Activated T-helper 2 cell treated with anti-CD3 and anti-CD28 coated beads, Interferon-gamma antibody, Interleukin-2, Interleukin-4, amounts not matched to agents 10 μg/mL and 5 μg/mL and 100 μg/mL, durations not matched to agents 14 hours and 24 hours and 36 hours (primary cell): ENCODE results near the gene PHACTR2. TPM values are rescaled to one million over a fixed set of nuclear protein-coding genes. Genes with fewer than 3 reads are reported as not detected.
"Not testable (repeated sequence)": the region's sequence is repeated elsewhere in the genome, so short reads cannot be mapped to it uniquely, and the experiment has no call there.

Source experiments
- DNase-seq: peaks from one replicate; pipeline ENCODE4 v3.0.0; 2021; ENCODE audit warnings: low spot score
- H3K27ac Mint-ChIP-seq: one replicate; pipeline ENCODE4 v1.8.0; 2021; ENCODE audit warnings: mixed read lengths
- H3K27me3 Mint-ChIP-seq: one replicate; pipeline ENCODE4 v1.8.0; 2021; ENCODE audit warnings: low read depth, mixed read lengths
- H3K36me3 Mint-ChIP-seq: one replicate; pipeline ENCODE4 v1.8.0; 2021; ENCODE audit warnings: low read depth, mixed read lengths
- H3K4me1 Mint-ChIP-seq: one replicate; pipeline ENCODE4 v1.8.0; 2021; ENCODE audit warnings: low read depth, mixed read lengths
- H3K4me3 Mint-ChIP-seq: one replicate; pipeline ENCODE4 v1.8.0; 2021; ENCODE audit warnings: low read depth, mild to moderate bottlenecking, moderate library complexity, mixed read lengths
- H3K9me3 Mint-ChIP-seq: one replicate; pipeline ENCODE4 v1.8.0; 2021; ENCODE audit warnings: mixed read lengths
- intact Hi-C: fragments of 100-400 bp; cut with micrococcal nuclease; formaldehyde crosslinking; loops from one replicate; pipeline ENCODE4 v1.15.1; 2023
- total RNA-seq: library from RNA; stranded (reverse); gene quantifications from 2 replicates; pipeline ENCODE4 v1.2.3, GENCODE V29; 2022

Gene PHACTR2
- total RNA-seq, 1 donor from 2014 or later = 45.4 TPM

DNA sequence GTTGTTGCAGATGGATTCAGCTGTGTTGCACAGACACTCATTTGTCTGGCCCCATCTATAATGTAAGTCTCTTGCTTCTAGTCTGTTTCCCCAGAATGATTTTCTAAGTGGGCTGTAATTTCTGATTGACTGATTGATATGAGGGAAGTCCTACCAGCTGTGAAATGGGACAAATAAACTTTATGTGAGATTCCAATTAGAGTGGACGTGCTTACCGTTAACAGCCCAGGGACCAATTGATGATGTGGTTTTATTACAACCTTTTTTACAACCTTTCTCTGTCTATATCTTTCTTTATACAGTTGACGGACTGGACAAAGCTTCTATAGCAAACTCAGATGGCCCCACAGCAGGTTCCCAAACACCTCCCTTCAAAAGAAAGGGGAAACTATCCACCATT, 33.9 kb downstream of the PHACTR2 start:
- H3K27ac Mint-ChIP-seq = no peak overlapping the region
- intact Hi-C loops = no loop called here

DNA sequence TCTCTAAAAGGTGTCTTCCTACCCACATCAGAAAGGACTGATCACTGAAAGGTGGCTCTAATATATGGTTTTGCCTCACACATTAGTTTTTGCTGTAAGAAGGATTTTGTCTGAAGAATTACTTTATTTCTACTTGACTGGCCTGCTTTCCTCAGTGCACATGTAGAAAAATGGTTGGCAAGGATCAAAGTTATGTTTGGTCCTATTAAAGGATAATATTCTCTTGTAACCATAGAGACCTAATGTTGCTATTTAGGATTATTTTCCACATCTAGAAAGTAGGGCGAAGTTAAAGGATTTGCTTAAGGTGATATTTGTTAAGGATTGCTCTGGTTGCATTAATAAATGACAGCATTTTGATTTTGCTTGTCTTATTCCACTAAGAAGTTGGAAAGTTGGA, 40.7 kb downstream of the PHACTR2 start:
- peaks cover 10% of the 10 kb centered on the region for H3K9me3 Mint-ChIP-seq
- H3K4me3 Mint-ChIP-seq = no peak overlapping the region
- no peak for DNase-seq
- intact Hi-C loops = no loop called here
- peaks cover 22% of the 10 kb centered on the region for H3K36me3 Mint-ChIP-seq
- H3K4me1 Mint-ChIP-seq = no peaks in the 10 kb centered on the region
- no peaks in the 10 kb centered on the region for H3K27me3 Mint-ChIP-seq
- H3K27ac Mint-ChIP-seq = no peak overlapping the region

More for the DNA sequence above, 33.9 kb downstream of the PHACTR2 start:
- H3K4me1 Mint-ChIP-seq = no peaks in the 10 kb centered on the region
- H3K36me3 Mint-ChIP-seq = no peaks in the 10 kb centered on the region
- no peak overlapping the region for H3K4me3 Mint-ChIP-seq
- H3K27me3 Mint-ChIP-seq = no peaks in the 10 kb centered on the region
- peaks cover 6% of the 10 kb centered on the region for H3K9me3 Mint-ChIP-seq
- no peak for DNase-seq

DNA sequence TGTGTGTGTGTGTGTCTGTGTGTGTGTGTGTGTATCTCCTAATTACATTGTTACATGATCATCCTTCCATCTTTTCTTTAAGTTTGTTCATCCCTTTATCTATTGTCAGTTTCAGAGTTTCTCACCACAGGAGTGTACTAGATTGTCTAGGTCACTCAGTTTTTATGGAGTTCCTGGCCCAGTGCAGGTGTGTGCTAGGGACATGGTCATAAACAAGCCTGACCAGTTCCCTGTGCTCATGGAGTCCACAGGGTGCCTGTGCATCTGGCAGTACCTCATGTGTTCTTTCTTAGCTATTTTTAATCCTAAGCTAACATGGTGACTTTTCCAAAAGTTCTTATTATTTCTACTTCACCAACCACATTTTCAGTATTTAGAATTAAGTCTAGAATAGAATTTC, 43.9 kb downstream of the PHACTR2 start:
- DNase-seq = no peak
- intact Hi-C loops = no loop called here
- peaks cover 6% of the 10 kb centered on the region for H3K4me1 Mint-ChIP-seq
- H3K27ac Mint-ChIP-seq = no peak overlapping the region
- H3K9me3 Mint-ChIP-seq = peaks cover 19% of the 10 kb centered on the region
- no peak overlapping the region for H3K4me3 Mint-ChIP-seq
- peaks cover 40% of the 10 kb centered on the region for H3K36me3 Mint-ChIP-seq
- H3K27me3 Mint-ChIP-seq = no peaks in the 10 kb centered on the region

DNA sequence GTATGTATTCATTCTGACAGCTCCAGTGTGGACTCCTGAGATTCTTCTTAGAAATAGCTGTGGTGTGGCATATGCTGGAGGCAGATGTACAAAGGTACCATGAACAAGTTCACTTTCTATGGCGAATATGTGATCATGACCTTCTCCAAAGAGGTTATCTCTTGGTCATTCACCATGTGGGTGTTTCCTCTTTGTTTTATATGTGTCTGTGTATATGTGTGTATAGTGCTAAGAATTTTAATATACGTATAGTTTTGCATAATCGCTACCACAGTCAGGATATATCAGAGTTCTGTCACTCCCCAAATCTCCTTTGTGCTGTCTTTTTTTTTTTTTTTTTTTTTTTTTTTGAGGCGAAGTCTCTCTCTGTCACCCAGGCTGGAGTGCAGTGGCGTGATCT, 47.1 kb downstream of the PHACTR2 start:
- Mint-ChIP-seq H3K27ac (no peak overlapping the region), H3K9me3 (peaks cover 19% of the 10 kb centered on the region), H3K4me3 (no peak overlapping the region), H3K27me3 (no peaks in the 10 kb centered on the region), H3K36me3 (peaks cover 40% of the 10 kb centered on the region), H3K4me1 (peaks cover 17% of the 10 kb centered on the region)
- intact Hi-C loops = no loop called here
- DNase-seq = no peak

DNA sequence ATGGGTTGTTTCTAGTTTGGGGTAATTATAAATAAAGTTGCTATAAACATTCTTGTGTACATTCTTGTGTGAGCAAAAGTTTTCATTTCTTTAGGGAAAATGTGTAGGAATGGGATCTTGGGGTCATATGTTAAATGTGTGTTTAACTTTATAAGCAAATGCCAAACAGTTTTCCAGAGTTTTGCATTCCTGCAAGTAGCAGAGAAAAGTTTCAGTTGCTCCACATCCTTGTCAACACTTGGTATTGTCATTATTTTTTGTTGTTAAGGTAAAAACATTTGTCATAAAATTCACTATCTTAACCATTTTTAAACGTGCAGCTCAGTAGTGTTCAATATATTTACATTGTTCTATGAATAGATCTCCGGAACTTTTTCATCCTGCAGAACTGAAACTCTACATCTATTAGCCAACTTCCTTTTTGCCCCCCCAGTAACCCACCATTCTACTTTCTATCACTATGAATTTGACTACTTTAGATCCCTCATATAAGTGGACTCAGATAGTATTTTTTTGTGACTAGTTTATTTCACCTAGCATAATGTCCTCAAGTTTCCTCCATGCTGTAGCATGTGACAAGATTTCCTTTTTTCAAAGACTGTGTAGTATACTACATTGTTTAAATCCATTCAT, 48.4 kb downstream of the PHACTR2 start:
- H3K36me3 Mint-ChIP-seq = peaks cover 33% of the 10 kb centered on the region
- H3K4me1 Mint-ChIP-seq = peaks cover 17% of the 10 kb centered on the region
- DNase-seq = no peak
- peaks cover 19% of the 10 kb centered on the region for H3K9me3 Mint-ChIP-seq
- no peak overlapping the region for H3K27ac Mint-ChIP-seq
- no peak overlapping the region for H3K4me3 Mint-ChIP-seq
- intact Hi-C loops = no loop called here
- H3K27me3 Mint-ChIP-seq = no peaks in the 10 kb centered on the region

DNA sequence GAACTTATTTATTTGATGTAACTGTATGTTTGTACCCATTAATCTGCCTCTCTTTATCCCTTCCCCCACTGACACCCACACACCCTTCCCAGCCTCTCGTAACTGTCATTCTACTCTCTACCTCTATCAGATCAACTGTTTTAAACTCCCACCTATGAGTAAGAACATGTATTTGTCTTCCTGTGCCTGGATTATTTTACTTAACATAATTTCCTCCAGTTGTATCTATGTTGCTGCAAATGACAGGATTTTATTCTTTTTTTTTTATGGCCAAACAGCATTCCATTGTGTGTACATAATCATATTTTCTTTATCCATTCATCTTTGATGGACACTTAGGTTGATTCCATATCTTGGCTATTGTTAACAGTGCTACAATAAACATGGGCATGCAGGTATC, 49.3 kb downstream of the PHACTR2 start:
- Mint-ChIP-seq H3K27ac (no peak overlapping the region), H3K4me3 (no peak overlapping the region), H3K9me3 (peaks cover 19% of the 10 kb centered on the region), H3K4me1 (peaks cover 22% of the 10 kb centered on the region), H3K36me3 (peaks cover 28% of the 10 kb centered on the region), H3K27me3 (no peaks in the 10 kb centered on the region)
- intact Hi-C loops = no loop called here
- DNase-seq = no peak

DNA sequence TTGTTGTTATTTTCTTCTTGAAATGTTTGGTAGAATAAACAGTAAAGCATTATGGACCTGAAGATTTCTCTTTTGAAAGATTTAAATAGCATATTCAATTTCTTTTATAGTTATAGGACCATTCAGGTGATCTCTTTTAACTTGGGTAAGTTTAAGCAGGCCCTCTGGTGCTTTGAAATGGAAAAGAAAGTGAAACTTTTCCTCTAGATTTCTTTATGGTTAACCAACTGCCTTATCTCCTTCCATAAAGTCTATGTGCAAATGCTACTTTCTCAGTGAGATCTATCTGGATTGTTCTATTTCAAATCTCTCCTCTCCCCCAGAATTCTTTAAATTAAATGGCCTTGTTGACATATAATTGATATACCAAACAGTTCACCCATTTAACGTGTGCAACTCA, 54.0 kb downstream of the PHACTR2 start:
- Mint-ChIP-seq H3K27ac (no peak overlapping the region), H3K4me3 (no peak overlapping the region), H3K27me3 (no peaks in the 10 kb centered on the region), H3K36me3 (no peaks in the 10 kb centered on the region), H3K9me3 (no peaks in the 10 kb centered on the region), H3K4me1 (peaks cover 39% of the 10 kb centered on the region)
- DNase-seq = no peak
- intact Hi-C loops = loop anchor here (1.0 to 10.0 kb wide), 4 partner anchors 75 to 333 kb away; no protein-coding TSS in a partner anchor

DNA sequence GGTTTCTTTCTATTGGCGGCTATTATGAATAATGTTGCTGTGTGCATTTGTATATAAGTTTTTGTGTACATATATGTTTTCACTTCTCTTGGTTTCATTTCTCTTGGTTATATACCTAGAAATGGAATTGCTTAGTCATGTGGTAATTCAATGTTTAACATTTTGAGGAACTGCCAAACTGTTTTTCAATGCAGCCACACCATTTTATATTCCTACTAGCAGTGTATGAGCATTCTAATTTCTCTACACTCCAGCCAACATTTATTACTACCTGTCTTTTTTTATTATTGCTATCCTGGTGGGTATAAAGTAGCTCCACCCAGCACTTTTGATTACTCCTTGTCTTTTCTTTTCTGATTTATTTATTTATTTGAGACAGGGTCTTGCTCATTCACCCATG, 54.8 kb downstream of the PHACTR2 start:
- H3K27me3 Mint-ChIP-seq = no peaks in the 10 kb centered on the region
- H3K27ac Mint-ChIP-seq = peak overlapping the region; percentile 34
- peaks cover 32% of the 10 kb centered on the region for H3K4me1 Mint-ChIP-seq
- H3K4me3 Mint-ChIP-seq = no peak overlapping the region
- H3K36me3 Mint-ChIP-seq = no peaks in the 10 kb centered on the region
- intact Hi-C loops = loop anchor here (1.0 to 10.0 kb wide), 4 partner anchors 74 to 332 kb away; no protein-coding TSS in a partner anchor
- H3K9me3 Mint-ChIP-seq = no peaks in the 10 kb centered on the region
- no peak for DNase-seq

DNA sequence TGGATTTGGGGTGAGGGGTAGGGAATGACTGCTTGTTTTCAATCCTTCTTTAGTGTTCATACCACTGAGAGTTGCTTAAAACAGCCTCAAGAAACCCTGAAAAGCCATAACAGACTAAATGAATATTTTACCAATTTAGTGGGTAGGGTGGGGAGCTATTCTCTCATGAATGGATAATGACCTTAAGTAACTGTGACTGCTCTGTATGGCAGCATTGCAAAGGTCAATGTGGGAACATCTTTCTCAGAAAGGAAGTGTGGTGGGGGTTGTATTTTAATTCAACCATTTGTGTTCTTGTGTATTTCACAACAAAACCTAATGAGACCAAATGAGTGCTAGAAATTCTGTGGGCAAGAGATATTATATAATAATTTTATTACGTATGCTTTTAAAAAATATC, 55.7 kb downstream of the PHACTR2 start:
- no peak overlapping the region for H3K27ac Mint-ChIP-seq
- no peak for DNase-seq
- H3K9me3 Mint-ChIP-seq = no peaks in the 10 kb centered on the region
- no peaks in the 10 kb centered on the region for H3K27me3 Mint-ChIP-seq
- intact Hi-C loops = loop anchor here (5.0 to 10.0 kb wide), 3 partner anchors 116 to 331 kb away; no protein-coding TSS in a partner anchor
- no peak overlapping the region for H3K4me3 Mint-ChIP-seq
- no peaks in the 10 kb centered on the region for H3K36me3 Mint-ChIP-seq
- peaks cover 29% of the 10 kb centered on the region for H3K4me1 Mint-ChIP-seq

DNA sequence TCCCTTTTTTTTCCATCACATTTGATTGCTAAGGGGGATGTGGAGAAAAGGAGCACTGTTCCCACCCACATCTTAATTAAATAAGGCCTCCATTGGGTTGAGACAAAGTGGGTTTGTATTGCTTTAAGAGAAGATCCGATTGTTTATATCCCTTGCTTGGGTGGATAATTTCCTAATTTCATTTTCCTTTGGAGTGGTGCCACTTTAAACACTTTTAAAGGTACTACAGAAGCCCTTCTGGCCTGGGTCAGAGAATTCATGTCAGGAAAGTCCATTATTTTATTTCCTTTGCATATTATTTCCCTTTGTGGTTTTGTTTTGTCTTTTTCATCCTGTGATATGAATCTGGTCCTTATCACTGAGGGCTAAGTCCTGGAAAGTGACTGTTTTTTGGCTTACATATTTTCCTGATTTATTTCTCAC, 56.9 kb downstream of the PHACTR2 start:
- Mint-ChIP-seq H3K9me3 (no peaks in the 10 kb centered on the region), H3K4me1 (peaks cover 33% of the 10 kb centered on the region), H3K27ac (no peak overlapping the region), H3K36me3 (no peaks in the 10 kb centered on the region), H3K27me3 (no peaks in the 10 kb centered on the region), H3K4me3 (no peak overlapping the region)
- intact Hi-C loops = loop anchor here (5.0 to 10.0 kb wide), 3 partner anchors 117 to 330 kb away; no protein-coding TSS in a partner anchor
- DNase-seq = no peak

DNA sequence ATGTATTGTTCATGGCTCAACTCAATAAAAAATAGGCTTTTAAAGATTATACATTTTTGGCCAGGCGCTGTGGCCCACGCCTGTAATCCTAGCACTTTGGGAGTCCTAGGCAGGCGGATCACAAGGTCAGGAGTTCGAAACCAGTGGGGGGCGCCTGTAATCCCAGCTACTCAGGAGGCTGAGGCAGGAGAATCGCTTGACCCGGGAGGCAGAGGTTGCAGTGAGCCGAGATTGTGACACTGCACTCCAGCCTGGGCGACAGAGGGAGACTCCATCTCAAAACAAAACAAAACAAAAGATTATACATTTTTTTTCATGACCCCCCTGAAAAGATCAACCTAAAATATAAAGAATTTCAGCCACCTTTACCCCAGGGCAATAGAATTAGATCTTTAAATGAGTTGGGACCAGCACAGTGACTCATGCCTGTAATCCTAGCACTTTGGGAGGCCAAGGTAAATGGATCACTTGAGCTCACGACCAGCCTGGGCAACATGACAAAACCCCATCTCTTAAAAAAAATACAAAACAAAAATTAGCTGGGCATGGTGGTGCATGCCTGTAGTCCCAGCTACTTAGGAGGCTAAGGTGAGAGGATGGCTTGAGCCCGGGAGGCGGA, 60.4 kb downstream of the PHACTR2 start:
- peaks cover 19% of the 10 kb centered on the region for H3K4me1 Mint-ChIP-seq
- DNase-seq, H3K9me3 Mint-ChIP-seq, H3K27ac Mint-ChIP-seq, H3K4me3 Mint-ChIP-seq, H3K36me3 Mint-ChIP-seq, H3K27me3 Mint-ChIP-seq: not testable (repeated sequence)
- intact Hi-C loops = loop anchor here (10.0 kb wide), 1 partner anchor 327 kb away; no protein-coding TSS in a partner anchor

DNA sequence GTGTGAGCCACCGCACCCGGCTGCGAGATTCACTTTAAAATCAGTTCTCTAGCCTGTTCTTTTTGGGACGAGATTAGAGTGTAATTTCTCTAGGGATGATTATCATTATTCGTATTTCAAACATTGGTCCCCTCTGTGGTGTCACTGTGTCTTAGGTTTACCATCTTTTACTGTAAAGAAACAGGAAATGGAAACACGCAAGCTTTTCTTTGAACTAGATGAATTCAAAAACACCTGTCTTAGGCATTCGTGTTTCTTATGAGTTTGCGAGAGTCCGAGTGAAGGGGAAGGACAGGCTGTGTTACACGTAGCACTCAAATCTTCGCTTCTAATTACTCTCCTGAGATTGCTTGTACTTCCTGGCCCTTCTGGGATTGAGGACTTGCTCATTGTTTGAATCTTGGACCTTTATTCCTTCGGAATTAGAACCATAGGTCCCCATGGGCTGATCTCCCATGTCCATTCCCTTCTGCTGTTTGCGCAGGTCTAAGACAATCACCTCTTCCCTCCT, 61.6 kb downstream of the PHACTR2 start:
- peaks cover 12% of the 10 kb centered on the region for H3K4me1 Mint-ChIP-seq
- H3K27ac Mint-ChIP-seq = no peak overlapping the region
- no peaks in the 10 kb centered on the region for H3K27me3 Mint-ChIP-seq
- no peaks in the 10 kb centered on the region for H3K36me3 Mint-ChIP-seq
- H3K4me3 Mint-ChIP-seq = no peak overlapping the region
- DNase-seq = no peak
- H3K9me3 Mint-ChIP-seq = no peaks in the 10 kb centered on the region
- intact Hi-C loops = loop anchor here (10.0 kb wide), 1 partner anchor 325 kb away; no protein-coding TSS in a partner anchor

DNA sequence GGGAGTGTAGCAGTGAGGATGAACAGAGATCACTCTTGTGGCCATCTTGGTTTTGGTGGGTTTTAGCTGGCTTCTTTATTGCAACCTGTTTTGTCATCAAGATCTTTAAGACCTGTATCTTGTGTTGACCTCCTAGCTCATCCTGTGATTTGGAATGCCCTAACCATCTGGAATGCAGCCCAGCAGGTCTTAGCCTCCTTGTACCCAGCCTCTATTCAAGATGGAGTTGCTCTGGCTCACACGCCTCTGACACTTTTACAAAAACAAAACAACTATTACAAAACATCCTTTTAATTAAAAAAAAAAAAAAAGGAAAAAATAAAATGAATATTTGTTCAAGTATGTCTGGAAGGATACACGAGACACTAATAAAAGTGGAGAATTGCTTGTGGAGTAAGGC, 62.4 kb downstream of the PHACTR2 start:
- no peak overlapping the region for H3K4me3 Mint-ChIP-seq
- no peaks in the 10 kb centered on the region for H3K36me3 Mint-ChIP-seq
- intact Hi-C loops = no loop called here
- no peak overlapping the region for H3K27ac Mint-ChIP-seq
- no peaks in the 10 kb centered on the region for H3K9me3 Mint-ChIP-seq
- peaks cover 6% of the 10 kb centered on the region for H3K4me1 Mint-ChIP-seq
- H3K27me3 Mint-ChIP-seq = no peaks in the 10 kb centered on the region
- no peak for DNase-seq
